LNCaP clone FGC (cell line): ENCODE data around the gene DAAM1.

Source experiments
- DNase-seq: peaks from one replicate; pipeline ENCODE4 v3.0.0-alpha.2; 2011; ENCODE audit warnings: low read depth
- H3K4me3 ChIP-seq: 2 replicates; pipeline ENCODE4 v1.5.1; 2011; ENCODE audit warnings: mild to moderate bottlenecking, low read depth, low read length, control low read depth
- TF ChIP-seq, protein P1 (sequence below): IDR thresholded peaks from 2 replicates; pipeline ENCODE4 v1.5.1; 2012; ENCODE audit warnings: mild to moderate bottlenecking; ENCODE audit not compliant: control insufficient read depth, insufficient read depth; ENCODE audit errors: extremely low read depth

The DAAM1 gene

DNA sequence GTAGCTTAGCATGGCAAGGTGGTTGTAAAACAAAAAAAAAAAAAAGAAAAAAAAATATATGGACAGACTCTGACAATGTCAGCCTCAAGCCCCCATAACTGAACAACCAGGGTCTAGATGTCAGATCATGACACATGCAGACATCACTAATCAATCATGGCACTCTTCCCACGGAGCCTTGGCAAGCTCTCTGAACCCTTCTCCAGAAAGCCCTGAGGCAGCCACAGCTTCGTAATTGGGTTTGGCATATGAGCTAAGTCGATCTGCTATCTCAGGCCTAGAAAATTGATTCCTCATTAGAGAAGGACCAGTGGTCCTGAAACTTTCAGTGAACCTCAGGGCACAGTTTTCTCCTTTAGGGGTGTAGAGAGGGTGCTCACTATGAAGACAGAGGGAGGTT, 164.5 kb downstream of the DAAM1 start:
- no peak overlapping the region for H3K4me3 ChIP-seq
- DNase-seq, result no peak
- TF ChIP-seq, protein P1, sequence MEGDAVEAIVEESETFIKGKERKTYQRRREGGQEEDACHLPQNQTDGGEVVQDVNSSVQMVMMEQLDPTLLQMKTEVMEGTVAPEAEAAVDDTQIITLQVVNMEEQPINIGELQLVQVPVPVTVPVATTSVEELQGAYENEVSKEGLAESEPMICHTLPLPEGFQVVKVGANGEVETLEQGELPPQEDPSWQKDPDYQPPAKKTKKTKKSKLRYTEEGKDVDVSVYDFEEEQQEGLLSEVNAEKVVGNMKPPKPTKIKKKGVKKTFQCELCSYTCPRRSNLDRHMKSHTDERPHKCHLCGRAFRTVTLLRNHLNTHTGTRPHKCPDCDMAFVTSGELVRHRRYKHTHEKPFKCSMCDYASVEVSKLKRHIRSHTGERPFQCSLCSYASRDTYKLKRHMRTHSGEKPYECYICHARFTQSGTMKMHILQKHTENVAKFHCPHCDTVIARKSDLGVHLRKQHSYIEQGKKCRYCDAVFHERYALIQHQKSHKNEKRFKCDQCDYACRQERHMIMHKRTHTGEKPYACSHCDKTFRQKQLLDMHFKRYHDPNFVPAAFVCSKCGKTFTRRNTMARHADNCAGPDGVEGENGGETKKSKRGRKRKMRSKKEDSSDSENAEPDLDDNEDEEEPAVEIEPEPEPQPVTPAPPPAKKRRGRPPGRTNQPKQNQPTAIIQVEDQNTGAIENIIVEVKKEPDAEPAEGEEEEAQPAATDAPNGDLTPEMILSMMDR, result no peak

DNA sequence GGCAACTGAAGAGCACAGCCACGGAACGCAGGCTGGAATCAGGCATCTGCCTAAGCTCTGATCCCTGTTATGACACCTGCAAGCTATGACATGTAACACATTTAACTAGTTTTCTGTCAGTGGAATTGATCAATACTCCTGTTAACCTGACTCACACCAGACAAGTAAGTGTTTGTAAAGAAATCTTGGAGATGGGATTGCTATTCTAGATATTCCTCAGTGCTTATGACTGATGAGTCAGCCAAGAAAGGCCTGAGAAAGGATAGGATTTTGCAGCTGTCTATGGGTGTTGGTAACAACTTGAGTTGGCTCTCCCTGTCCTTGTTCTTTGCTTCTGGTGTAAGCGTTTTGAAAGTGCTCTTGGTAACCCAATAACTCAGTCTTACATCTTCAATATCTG, 166.2 kb downstream of the DAAM1 start:
- no peak for DNase-seq
- TF ChIP-seq, protein P1, result no peak
- no peak overlapping the region for H3K4me3 ChIP-seq

DNA sequence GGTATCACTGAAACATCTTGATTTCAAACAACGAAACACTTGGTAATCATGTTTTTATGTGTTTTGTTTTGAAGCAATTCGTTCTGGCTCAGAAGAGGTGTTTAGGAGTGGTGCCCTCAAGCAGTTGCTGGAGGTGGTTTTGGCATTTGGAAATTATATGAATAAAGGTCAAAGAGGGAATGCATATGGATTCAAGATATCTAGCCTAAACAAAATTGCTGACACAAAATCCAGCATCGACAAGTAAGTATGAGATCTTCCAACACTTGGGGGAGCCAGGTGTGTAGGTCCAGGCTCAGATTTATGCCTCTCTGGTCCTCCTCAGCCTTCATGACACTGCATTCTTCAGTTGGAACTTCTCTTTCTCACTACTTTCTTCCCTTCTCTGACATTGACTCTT, 166.6 kb downstream of the DAAM1 start:
- no peak for DNase-seq
- H3K4me3 ChIP-seq, result no peak overlapping the region
- TF ChIP-seq, protein P1, result no peak

DNA sequence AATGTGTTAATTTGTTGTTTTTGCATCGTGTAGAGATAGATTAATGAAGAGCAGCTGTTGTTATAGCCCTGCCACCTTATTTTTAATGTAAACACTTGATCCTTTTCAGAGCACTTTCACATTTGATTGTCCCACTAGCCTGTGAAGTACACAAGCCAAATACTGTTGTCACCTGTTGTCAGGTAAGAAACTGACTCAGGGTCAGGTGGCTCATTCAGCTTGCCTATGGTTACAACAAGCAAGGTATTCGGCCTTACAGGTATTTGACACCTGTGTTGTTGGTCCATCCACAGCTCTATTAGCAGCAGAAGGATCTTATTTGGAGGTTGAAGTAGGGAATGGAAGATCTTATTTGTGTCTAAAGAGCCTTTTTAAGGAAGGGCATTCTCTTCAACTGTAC, 167.8 kb downstream of the DAAM1 start:
- no peak overlapping the region for H3K4me3 ChIP-seq
- TF ChIP-seq, protein P1, result no peak
- DNase-seq, result no peak

DNA sequence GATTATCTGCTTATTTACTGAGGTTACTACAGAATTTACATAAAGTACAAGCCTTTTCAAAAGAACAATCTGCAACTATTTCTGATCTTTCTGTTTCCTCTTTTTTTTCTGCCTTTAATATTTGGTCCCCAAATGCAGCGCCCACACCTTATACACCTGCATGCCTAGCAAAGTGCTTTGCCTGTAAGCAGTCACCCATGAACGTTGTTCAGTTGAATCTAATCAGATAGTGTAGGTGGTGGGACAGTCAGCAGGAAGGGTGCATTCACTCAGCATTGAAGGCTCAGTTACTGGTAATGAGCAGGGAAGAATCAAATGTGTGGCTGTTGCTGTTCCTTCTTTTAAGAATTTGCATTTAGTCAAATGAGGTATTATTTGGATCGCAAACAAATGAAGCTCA, 168.3 kb downstream of the DAAM1 start:
- no peak for DNase-seq
- TF ChIP-seq, protein P1, result no peak
- H3K4me3 ChIP-seq, result no peak overlapping the region

DNA sequence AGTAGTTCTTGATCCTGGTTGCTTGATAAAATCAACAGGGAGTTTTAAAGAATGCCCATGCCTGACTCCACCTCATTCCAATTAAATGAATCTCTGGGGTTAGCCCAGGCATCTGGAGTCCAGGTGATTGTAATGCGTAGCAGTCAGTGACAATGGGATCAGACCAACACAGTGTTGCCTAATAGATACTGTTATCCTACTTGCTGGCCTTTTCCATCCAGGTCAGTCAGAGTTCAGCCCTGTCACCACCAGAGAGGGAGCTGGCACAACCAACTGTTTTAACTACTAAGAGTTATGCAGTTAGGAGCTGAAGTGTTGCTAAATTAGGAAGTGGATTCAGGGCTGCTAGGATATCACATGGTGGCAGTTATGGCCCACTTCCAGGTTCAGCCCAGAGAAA, 169.6 kb downstream of the DAAM1 start:
- DNase-seq, result no peak

DNA sequence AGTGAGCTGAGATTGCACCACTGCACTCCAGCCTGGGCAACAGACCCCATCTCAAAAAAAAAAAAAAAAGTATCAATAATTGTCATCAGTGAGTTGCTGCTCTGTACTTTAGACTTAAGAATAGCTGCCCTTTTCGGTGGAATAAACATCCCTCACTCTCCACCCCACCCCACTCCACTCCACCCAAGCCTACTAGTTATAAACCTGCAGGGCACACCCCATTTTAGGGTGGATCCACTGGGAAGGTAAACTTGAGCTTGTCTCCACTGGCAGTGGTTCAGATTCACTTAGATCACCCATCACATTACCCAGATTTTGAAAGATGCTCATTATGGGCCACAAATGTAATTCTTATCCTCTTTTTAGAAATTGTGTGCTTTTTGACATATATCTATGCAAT, 170.3 kb downstream of the DAAM1 start:
- TF ChIP-seq, protein P1, result no peak
- no peak for DNase-seq

More for the DNA sequence above, 169.6 kb downstream of the DAAM1 start:
- TF ChIP-seq, protein P1, result no peak
- H3K4me3 ChIP-seq, result no peak overlapping the region

More for the DNA sequence above, 170.3 kb downstream of the DAAM1 start:
- H3K4me3 ChIP-seq, result no peak overlapping the region
